Thyroid gland (tissue), 4 donors: ENCODE measurements around the gene RELB. TPM values are rescaled to one million over a fixed set of nuclear protein-coding genes. Genes with fewer than 3 reads are reported as not detected.

Experiments used
- DNase-seq, 2 donors: peaks; one replicate each; pipeline ENCODE4 v3.0.0-alpha.2; 2019
- H3K27ac ChIP-seq, 3 donors: fragments of 200-600 bp; sonication (generic); 1 replicate in 2 of 3; 2 replicates in 1 of 3; pipeline ENCODE4 v1.5.1; 2016 to 2019; ENCODE audit warnings: mild to moderate bottlenecking in 1 of 3, moderate library complexity in 1 of 3
- H3K27me3 ChIP-seq: fragments of 200-600 bp; sonication (generic); one replicate; pipeline ENCODE4 v1.5.1; 2019
- H3K36me3 ChIP-seq, 2 donors: fragments of 200-600 bp; sonication (generic); one replicate each; pipeline ENCODE4 v1.5.1; 2016 to 2019
- H3K4me1 ChIP-seq, 2 donors: fragments of 200-600 bp; sonication (generic); one replicate each; pipeline ENCODE4 v1.5.1; 2017 to 2019
- H3K4me3 ChIP-seq, 3 donors: fragments of 200-600 bp; sonication (generic); replicated peaks in 1 of 3; 1 replicate in 2 of 3; 2 replicates in 1 of 3; pipeline ENCODE4 v1.5.1; 2016; ENCODE audit warnings: mild to moderate bottlenecking in 1 of 3
- H3K9me3 ChIP-seq: fragments of 200-600 bp; sonication (generic); one replicate; pipeline ENCODE4 v1.5.1; 2017
- CTCF ChIP-seq, 6 experiments: fragments of 200-600 bp in 3 of 6; fragments of 450-650 bp in 3 of 6; sonication (generic) in 3 of 6; IDR thresholded peaks; one replicate each; pipeline ENCODE4 v1.5.1; 2016 to 2019; ENCODE audit warnings: antibody characterized with exemption in 6 of 6, mild to moderate bottlenecking in 2 of 6, inconsistent platforms in 1 of 6, moderate library complexity in 1 of 6
- POLR2A ChIP-seq, 2 donors: fragments of 450-650 bp; IDR thresholded peaks; one replicate each; pipeline ENCODE4 v1.6.1; 2017; ENCODE audit warnings: antibody characterized with exemption in 2 of 2, mild to moderate bottlenecking in 2 of 2, moderate library complexity in 1 of 2
- WGBS, 2 donors: methylation state at CpG; one replicate each; pipeline ENCODE4 v1.1.5; 2017; 5-methylcytosine and 5-hydroxymethylcytosine counted together
- intact Hi-C: fragments of 100-400 bp; cut with DNase I; formaldehyde crosslinking; loops from one replicate; pipeline ENCODE4 v1.15.1; 2023
- total RNA-seq, 4 donors: library from RNA; depleted of rRNA; stranded (reverse); fragments of >200 nt; gene quantifications; one replicate each; pipeline ENCODE4 v1.2.3, GENCODE V29; 2016

RELB gene
- total RNA-seq, 4 donors from 2014 or later: 6.7 to 11.3 (median 9.1) TPM

GRCh38 chr19:45032421-45032820 lies 31.2 kb downstream of the RELB start:
- DNase-seq: no peak
- Histone ChIP-seq H3K36me3 (peaks cover 19 to 26% of the 10 kb centered on the region in 2 donors), H3K27ac (no peak overlapping the region), H3K4me1 (no peaks in the 10 kb centered on the region), H3K27me3 (no peaks in the 10 kb centered on the region), H3K9me3 (no peaks in the 10 kb centered on the region), H3K4me3 (no peak overlapping the region)
- intact Hi-C loops: no loop called here
- no peak for TF ChIP-seq POLR2A (IDR thresholded peaks at IDR 0.05)
- TF ChIP-seq CTCF (IDR thresholded peaks at IDR 0.05): no peak
- 93 to 94% methylated on average over 13 to 18 of the region's 18 CpGs for WGBS, 2 donors

GRCh38 chr19:45035755-45036154 lies 34.5 kb downstream of the RELB start:
- Histone ChIP-seq H3K9me3 (no peaks in the 10 kb centered on the region), H3K27me3 (no peaks in the 10 kb centered on the region), H3K4me1 (peaks cover 12 to 15% of the 10 kb centered on the region in 2 donors), H3K36me3 (peaks cover 14 to 16% of the 10 kb centered on the region in 2 donors), H3K4me3 (no peak overlapping the region), H3K27ac (no peak overlapping the region)
- no peak for TF ChIP-seq POLR2A (IDR thresholded peaks at IDR 0.05)
- TF ChIP-seq CTCF (IDR thresholded peaks at IDR 0.05): no peak
- DNase-seq: no peak
- intact Hi-C loops: no loop called here
- 96 to 99% methylated on average over 6 of the region's 6 CpGs for WGBS, 2 donors

- H3K4me3 ChIP-seq: no peak overlapping the region
- 91 to 94% methylated on average over 28 of the region's 37 CpGs for WGBS, 2 donors
- TF ChIP-seq CTCF (IDR thresholded peaks at IDR 0.05) (no peak), POLR2A (IDR thresholded peaks at IDR 0.05) (no peak)
- no peaks in the 10 kb centered on the region for H3K27me3 ChIP-seq
- H3K27ac ChIP-seq: no peak overlapping the region
- DNase-seq: no peak
- peaks cover 12 to 26% of the 10 kb centered on the region in 2 donors for H3K4me1 ChIP-seq
- H3K36me3 ChIP-seq: peaks cover 25 to 32% of the 10 kb centered on the region in 2 donors
- no peaks in the 10 kb centered on the region for H3K9me3 ChIP-seq
- intact Hi-C loops: no loop called here
These were observed 36.3 kb downstream of the RELB start for GRCh38 chr19:45037393-45038169.

GRCh38 chr19:45038931-45039893 lies 37.9 kb downstream of the RELB start, which contains the start of gene CLASRP:
CLASRP (plus strand) TSS chr19:45039045; CDS start chr19:45040213, 1,168 bp downstream.
- WGBS, 2 donors: 3% methylated on average over 47 to 58 of the region's 62 CpGs
- TF ChIP-seq CTCF (IDR thresholded peaks at IDR 0.05): no peak
- peak; percentile 82 to 88 for TF ChIP-seq POLR2A (IDR thresholded peaks at IDR 0.05)
- intact Hi-C loops: no loop called here
- Histone ChIP-seq H3K27me3 (no peaks in the 10 kb centered on the region), H3K36me3 (peaks cover 32 to 34% of the 10 kb centered on the region in 2 donors), H3K4me3 (peak within 1 kb of the TSS; percentile 34 to 75 (median 57)), H3K4me1 (peaks cover 12 to 26% of the 10 kb centered on the region in 2 donors), H3K9me3 (no peaks in the 10 kb centered on the region), H3K27ac (peak within 1 kb of the TSS; percentile 53 to 88 (median 71))
- peak; percentile 89 to 90 for DNase-seq
